Lung (tissue), 12 donors: ENCODE measurements around the gene PCLO. TPM values are rescaled to one million over a fixed set of nuclear protein-coding genes. Genes with fewer than 3 reads are reported as not detected.

Source experiments
- ATAC-seq: fragments of 200-7000 bp; cut with Tn5 transposase; one replicate; pipeline ENCODE4 v1.9.1; 2020; ENCODE audit warnings: moderate number of reproducible peaks; ENCODE audit not compliant: insufficient read depth, low FRiP score
- DNase-seq, 3 donors: peaks; one replicate each; pipeline ENCODE4 v3.0.0-alpha.2; 2013 to 2017
- H3K27ac ChIP-seq, 2 donors: one replicate each; pipeline ENCODE4 v1.5.1; 2013; ENCODE audit warnings: mild to moderate bottlenecking in 2 of 2, moderate library complexity in 2 of 2, control low read depth in 1 of 2, inconsistent platforms in 1 of 2, low read depth in 1 of 2, low read length in 1 of 2
- H3K27me3 ChIP-seq, 3 donors: one replicate each; pipeline ENCODE4 v1.5.1; 2013; ENCODE audit warnings: low read length in 2 of 3; ENCODE audit not compliant: control insufficient read depth in 3 of 3, insufficient read depth in 3 of 3
- H3K36me3 ChIP-seq, 4 donors: one replicate each; pipeline ENCODE4 v1.5.1; 2013; ENCODE audit warnings: low read length in 4 of 4, mild to moderate bottlenecking in 1 of 4, moderate library complexity in 1 of 4; ENCODE audit not compliant: control insufficient read depth in 4 of 4, insufficient read depth in 4 of 4
- H3K4me1 ChIP-seq, 5 donors: one replicate each; pipeline ENCODE4 v1.5.1; 2013; ENCODE audit warnings: low read length in 5 of 5, mild to moderate bottlenecking in 2 of 5, moderate library complexity in 1 of 5; ENCODE audit not compliant: control insufficient read depth in 5 of 5, insufficient read depth in 5 of 5
- H3K4me3 ChIP-seq: one replicate; pipeline ENCODE4 v1.5.1; 2013; ENCODE audit warnings: mild to moderate bottlenecking, control low read depth, moderate library complexity
- H3K9ac ChIP-seq, 2 donors: one replicate each; pipeline ENCODE4 v1.5.1; 2013; ENCODE audit warnings: low read length in 2 of 2, control low read depth in 1 of 2; ENCODE audit not compliant: insufficient read depth in 1 of 2
- H3K9me3 ChIP-seq, 4 donors: one replicate each; pipeline ENCODE4 v1.5.1; 2013; ENCODE audit warnings: low read length in 3 of 4, mild to moderate bottlenecking in 1 of 4, moderate library complexity in 1 of 4; ENCODE audit not compliant: control insufficient read depth in 4 of 4, insufficient read depth in 3 of 4
- CTCF ChIP-seq: IDR thresholded peaks from 2 replicates; pipeline ENCODE4 v1.5.1; 2012; ENCODE audit warnings: mild to moderate bottlenecking; ENCODE audit errors: control extremely low read depth, extremely low read depth
- WGBS, 2 donors: extraction: QIAGEN DNeasy Blood & Tissue Kit; methylation state at CpG; one replicate each; pipeline ENCODE4 v1.1.7; 2013; 5-methylcytosine and 5-hydroxymethylcytosine counted together
- polyA plus RNA-seq, 2 donors: library from polyadenylated mRNA; stranded (reverse); fragments of 200-250 nt; gene quantifications; one replicate each; pipeline ENCODE4 v1.2.1, GENCODE V29; 2013
- total RNA-seq, 2 donors: library from RNA; depleted of rRNA in 1 of 2; stranded (reverse); fragments of >200 nt in 1 of 2; gene quantifications; one replicate each; pipeline ENCODE4 v1.2.1, GENCODE V29; 2014 to 2021
- donor health status: control.
- donor health status: control.
- donor health status: Bipolar disorder and iron deficiency.
- donor health status: healthy.
- donor health status: DM: yes; HTN: yes; CAD: no.

Gene PCLO
- total and polyA plus RNA-seq, 4 donors, result 1.0 to 8.3 (median 3.7) TPM

GRCh38 chr7:83001362-83002040, 161.2 kb downstream of the PCLO start:
- no peaks in the 10 kb centered on the region for H3K27me3 ChIP-seq
- no peak for TF ChIP-seq CTCF
- no peak for ATAC-seq
- no peaks in the 10 kb centered on the region for H3K36me3 ChIP-seq
- no peak overlapping the region for H3K9ac ChIP-seq
- H3K9me3 ChIP-seq, result peaks cover 0 to 5% (median 1%) of the 10 kb centered on the region in 4 donors
- H3K4me3 ChIP-seq, result no peak overlapping the region
- H3K4me1 ChIP-seq, result no peaks in the 10 kb centered on the region
- WGBS, 2 donors, result 92% methylated on average over 3 of the region's 3 CpGs
- DNase-seq, result no peak
- no peak overlapping the region for H3K27ac ChIP-seq

GRCh38 chr7:82998436-82998835, 164.2 kb downstream of the PCLO start:
- no peak for TF ChIP-seq CTCF
- no peak for ATAC-seq
- Histone ChIP-seq H3K27ac (no peak overlapping the region), H3K4me1 (no peaks in the 10 kb centered on the region), H3K4me3 (no peak overlapping the region), H3K9ac (no peak overlapping the region), H3K9me3 (peaks cover 0 to 5% (median 1%) of the 10 kb centered on the region in 4 donors), H3K27me3 (no peaks in the 10 kb centered on the region), H3K36me3 (no peaks in the 10 kb centered on the region)
- no peak for DNase-seq

GRCh38 chr7:82985144-82985802, 177.4 kb downstream of the PCLO start:
- Histone ChIP-seq H3K27me3 (no peaks in the 10 kb centered on the region), H3K9ac (no peak overlapping the region), H3K9me3 (no peaks in the 10 kb centered on the region), H3K4me3 (no peak overlapping the region), H3K27ac (no peak overlapping the region), H3K36me3 (no peaks in the 10 kb centered on the region), H3K4me1 (no peaks in the 10 kb centered on the region)
- no peak for DNase-seq
- WGBS, 2 donors, result 49 to 67% methylated on average over 2 of the region's 2 CpGs
- ATAC-seq, result no peak
- TF ChIP-seq CTCF, result no peak
